ENCODE measurements around the gene B3GNT5. TPM values are rescaled to one million over a fixed set of nuclear protein-coding genes. Genes with fewer than 3 reads are reported as not detected.

Gene B3GNT5
- total and polyA plus RNA-seq, 2 donors (not counting 1 experiment from before 2014, with no cell fraction given) = 0.07 to 0.37 TPM

GRCh38 chr3:183244219-183244618, 8.8 kb upstream of the B3GNT5 start:
- Histone ChIP-seq H3K79me2 (ENCODE audit: control insufficient read depth, insufficient read depth, low read length) (no peaks in the 10 kb centered on the region), H3K9ac (ENCODE audit: low read length) (no peak overlapping the region), H3K36me3 (replicated peaks in 1 of 2; ENCODE audit: control extremely low read depth in 1 of 2, control insufficient read depth in 1 of 2, extremely low read depth in 1 of 2, insufficient read depth in 2 of 2, low read length in 1 of 2) (no peaks in the 10 kb centered on the region), H3K27me3 (replicated peaks in 1 of 4; ENCODE audit: control extremely low read depth in 1 of 4, control insufficient read depth in 3 of 4, insufficient read depth in 4 of 4, low read length in 3 of 4) (peaks cover 0 to 30% (median 14%) of the 10 kb centered on the region in 4 experiments), H3K9me3 (ENCODE audit: control extremely low read depth in 1 of 3, control insufficient read depth in 2 of 3, insufficient read depth in 1 of 3, low read length in 2 of 3) (peaks cover 2 to 19% (median 17%) of the 10 kb centered on the region in 3 donors), H3K4me1 (ENCODE audit: control insufficient read depth in 2 of 2, insufficient read depth in 2 of 2, low read length in 2 of 2) (no peaks in the 10 kb centered on the region), H2AFZ (ENCODE audit: insufficient read depth, low read depth, low read length, poor library complexity, severe bottlenecking) (no peak overlapping the region), H3K27ac (ENCODE audit: low read length in 2 of 2) (no peak overlapping the region), H3K4me2 (replicated peaks; ENCODE audit: low read depth, low read length, poor library complexity, severe bottlenecking) (no peak overlapping the region), H4K20me1 (ENCODE audit: control insufficient read depth, insufficient read depth, low read length, poor library complexity, severe bottlenecking) (no peaks in the 10 kb centered on the region), H3K4me3 (ENCODE audit: control extremely low read depth in 1 of 5, extremely low read depth in 1 of 5, insufficient read depth in 1 of 5, low read depth in 2 of 5, low read length in 4 of 5) (no peak overlapping the region)
- POLR2A ChIA-PET = no interaction called here
- H3K9me3 Mint-ChIP-seq (ENCODE audit: insufficient read depth) = peaks cover 5% of the 10 kb centered on the region
- no peaks in the 10 kb centered on the region for H3K4me1 Mint-ChIP-seq
- H3K4me3 Mint-ChIP-seq = no peak overlapping the region
- DNase-seq = no peak
- CTCF ChIA-PET = no interaction called here
- H3K27ac Mint-ChIP-seq = no peak overlapping the region
- peaks cover 46% of the 10 kb centered on the region for H3K27me3 Mint-ChIP-seq
- no peak for ATAC-seq (ENCODE audit: low read depth)
- TF ChIP-seq EZH2 (IDR thresholded peaks at IDR 0.05; ENCODE audit: borderline replicate concordance, insufficient read depth, low read depth, low read length, poor library complexity, severe bottlenecking) (no peak), CTCF (IDR thresholded peaks at IDR 0.05) (no peak)
- WGBS (ENCODE audit: insufficient coverage) = no CpG with 5 or more reads among the region's 2 CpGs
- intact Hi-C loops (cut with micrococcal nuclease) = no loop called here

- H2AFZ ChIP-seq (ENCODE audit: insufficient read depth, low read depth, low read length, poor library complexity, severe bottlenecking) = no peak overlapping the region
Measured at GRCh38 chr3:183244981-183245476, 8.0 kb upstream of the B3GNT5 start.

More at GRCh38 chr3:183244981-183245476, 8.0 kb upstream of the B3GNT5 start:
- CTCF ChIA-PET = no interaction called here
- Mint-ChIP-seq H3K9me3 (ENCODE audit: insufficient read depth) (peaks cover 5% of the 10 kb centered on the region), H3K4me1 (no peaks in the 10 kb centered on the region), H3K27me3 (peaks cover 46% of the 10 kb centered on the region), H3K4me3 (no peak overlapping the region), H3K27ac (no peak overlapping the region)
- Histone ChIP-seq H3K27ac (ENCODE audit: low read length in 2 of 2) (no peak overlapping the region), H3K4me3 (ENCODE audit: control extremely low read depth in 1 of 5, extremely low read depth in 1 of 5, insufficient read depth in 1 of 5, low read depth in 2 of 5, low read length in 4 of 5) (no peak overlapping the region), H4K20me1 (ENCODE audit: control insufficient read depth, insufficient read depth, low read length, poor library complexity, severe bottlenecking) (no peaks in the 10 kb centered on the region), H3K4me2 (replicated peaks; ENCODE audit: low read depth, low read length, poor library complexity, severe bottlenecking) (no peak overlapping the region), H3K4me1 (ENCODE audit: control insufficient read depth in 2 of 2, insufficient read depth in 2 of 2, low read length in 2 of 2) (no peaks in the 10 kb centered on the region), H3K36me3 (replicated peaks in 1 of 2; ENCODE audit: control extremely low read depth in 1 of 2, control insufficient read depth in 1 of 2, extremely low read depth in 1 of 2, insufficient read depth in 2 of 2, low read length in 1 of 2) (no peaks in the 10 kb centered on the region), H3K79me2 (ENCODE audit: control insufficient read depth, insufficient read depth, low read length) (no peaks in the 10 kb centered on the region), H3K9ac (ENCODE audit: low read length) (no peak overlapping the region), H3K9me3 (ENCODE audit: control extremely low read depth in 1 of 3, control insufficient read depth in 2 of 3, insufficient read depth in 1 of 3, low read length in 2 of 3) (peaks cover 2 to 19% (median 17%) of the 10 kb centered on the region in 3 donors), H3K27me3 (replicated peaks in 1 of 4; ENCODE audit: control extremely low read depth in 1 of 4, control insufficient read depth in 3 of 4, insufficient read depth in 4 of 4, low read length in 3 of 4) (peaks cover 0 to 32% (median 12%) of the 10 kb centered on the region in 4 experiments)
- TF ChIP-seq CTCF (IDR thresholded peaks at IDR 0.05) (no peak), EZH2 (IDR thresholded peaks at IDR 0.05; ENCODE audit: borderline replicate concordance, insufficient read depth, low read depth, low read length, poor library complexity, severe bottlenecking) (no peak)
- POLR2A ChIA-PET = no interaction called here
- ATAC-seq (ENCODE audit: low read depth) (no peak), DNase-seq (no peak)
- intact Hi-C loops (cut with micrococcal nuclease) = no loop called here

Measured in B cell (primary cell).